H1 (cell line): Measurements from ENCODE around the gene LDLRAD3. TPM values are rescaled to one million over a fixed set of nuclear protein-coding genes. Genes with fewer than 3 reads are reported as not detected.
"Not testable (repeated sequence)": the region's sequence is repeated elsewhere in the genome, so short reads cannot be mapped to it uniquely, and the experiment has no call there.

ENCODE experiments used
- CTCF ChIA-PET: fragments of 300-600 bp; sonication (Branson Sonifier 250); formaldehyde crosslinking; loops from one replicate; lab custom pipeline; 2021; ENCODE audit not compliant: partially characterized antibody; lab: Charles Lee
- POLR2A ChIA-PET: fragments of 300-600 bp; sonication (Branson Sonifier 250); formaldehyde crosslinking; loops from one replicate; lab custom pipeline; 2021; ENCODE audit warnings: inconsistent platforms; ENCODE audit not compliant: partially characterized antibody; lab: Charles Lee
- DNase-seq, 2 experiments: peaks; one replicate each; pipeline versions ENCODE4 v3.0.0 to v3.0.0-alpha.2; 2010 to 2022; ENCODE audit warnings: low spot score in 2 of 2, low read depth in 1 of 2, mixed read lengths in 1 of 2
- FAIRE-seq: peaks from 2 replicates; lab custom pipeline; 2011; peaks lifted over from hg19 to GRCh38; lab: Jason Lieb, UNC
- H2AFZ ChIP-seq: 2 replicates; pipeline ENCODE4 v1.8.1; 2012; ENCODE audit warnings: low read length, inconsistent platforms
- H2AK5ac ChIP-seq: 2 replicates; pipeline ENCODE4 v1.6.1; 2013; ENCODE audit warnings: low read depth, low read length
- H2BK120ac ChIP-seq: replicated peaks from 2 replicates; pipeline ENCODE3; 2013; ENCODE audit warnings: low read depth, low read length, inconsistent platforms
- H2BK12ac ChIP-seq: 2 replicates; pipeline ENCODE4 v1.6.1; 2013; ENCODE audit warnings: low read depth, low read length
- H2BK15ac ChIP-seq: 2 replicates; pipeline ENCODE4 v1.6.1; 2013; ENCODE audit warnings: low read length
- H2BK20ac ChIP-seq: 2 replicates; pipeline ENCODE4 v1.6.1; 2013; ENCODE audit warnings: low read length
- H2BK5ac ChIP-seq: 2 replicates; pipeline ENCODE4 v1.6.1; 2013; ENCODE audit warnings: low read depth, low read length
- H3K14ac ChIP-seq: 2 replicates; pipeline ENCODE4 v1.6.1; 2013; ENCODE audit warnings: inconsistent platforms; ENCODE audit not compliant: insufficient read length
- H3K18ac ChIP-seq: 2 replicates; pipeline ENCODE4 v1.6.1; 2013; ENCODE audit warnings: low read length; ENCODE audit errors: extremely low read depth
- H3K23ac ChIP-seq: 2 replicates; pipeline ENCODE4 v1.6.1; 2013; ENCODE audit warnings: inconsistent platforms; ENCODE audit not compliant: insufficient read length
- H3K23me2 ChIP-seq: 2 replicates; pipeline ENCODE4 v1.6.1; 2013; ENCODE audit warnings: low read depth, low read length
- H3K27ac ChIP-seq: 2 replicates; pipeline ENCODE4 v1.6.1; 2011; ENCODE audit warnings: low read depth, low read length, inconsistent platforms
- H3K27me3 ChIP-seq, 4 experiments: replicated peaks in 1 of 4; 1 replicate in 1 of 4; 2 replicates in 3 of 4; pipeline versions ENCODE4 v1.6.1 to v1.8.1; 2011 to 2013; ENCODE audit warnings: low read length in 3 of 4, mild to moderate bottlenecking in 3 of 4, inconsistent platforms in 2 of 4, mixed read lengths in 2 of 4, moderate library complexity in 1 of 4; ENCODE audit not compliant: control insufficient read depth in 3 of 4, insufficient read depth in 3 of 4; ENCODE audit errors: extremely low read depth in 1 of 4
- H3K36me3 ChIP-seq, 4 experiments: 2 replicates each; pipeline versions ENCODE4 v1.6.1 to v1.8.1; 2011 to 2013; ENCODE audit warnings: mild to moderate bottlenecking in 4 of 4, low read length in 3 of 4, moderate library complexity in 2 of 4, control low read depth in 1 of 4, inconsistent platforms in 1 of 4; ENCODE audit not compliant: insufficient read depth in 4 of 4, control insufficient read depth in 2 of 4
- H3K4ac ChIP-seq: replicated peaks from 2 replicates; pipeline ENCODE3; 2013; ENCODE audit warnings: low read length, low read depth, mixed read lengths, inconsistent platforms; ENCODE audit not compliant: insufficient read length
- H3K4me1 ChIP-seq, 4 experiments: replicated peaks in 1 of 4; 1 replicate in 1 of 4; 2 replicates in 3 of 4; pipeline versions ENCODE4 v1.6.1 to v1.8.1; 2011 to 2013; ENCODE audit warnings: low read length in 3 of 4, inconsistent platforms in 2 of 4, mixed read lengths in 1 of 4; ENCODE audit not compliant: insufficient read depth in 4 of 4, control insufficient read depth in 3 of 4
- H3K4me2 ChIP-seq, 2 experiments: 2 replicates each; pipeline versions ENCODE4 v1.6.1 to v1.8.1; 2011 to 2013; ENCODE audit warnings: low read depth in 2 of 2, low read length in 2 of 2, control low read depth in 1 of 2, inconsistent platforms in 1 of 2, mild to moderate bottlenecking in 1 of 2; ENCODE audit not compliant: insufficient read depth in 1 of 2
- H3K4me3 ChIP-seq, 4 experiments: fragments of 200-600, 300-600 bp in 1 of 4; sonication (generic), shearing (Covaris generic), sonication (Bioruptor Twin) in 1 of 4; 2 replicates each; pipeline versions ENCODE4 v1.5.1 to v1.8.1; 2011 to 2016; ENCODE audit warnings: low read length in 4 of 4, low read depth in 3 of 4, control low read depth in 2 of 4, inconsistent platforms in 2 of 4, mild to moderate bottlenecking in 2 of 4, mixed read lengths in 1 of 4, moderate library complexity in 1 of 4; ENCODE audit not compliant: insufficient read depth in 2 of 4; ENCODE audit errors: extremely low read depth in 1 of 4
- H3K56ac ChIP-seq: replicated peaks from 2 replicates; pipeline ENCODE3; 2013; ENCODE audit warnings: low read depth, mild to moderate bottlenecking, mixed read lengths, low read length, inconsistent platforms; ENCODE audit not compliant: insufficient read length
- H3K79me1 ChIP-seq: 2 replicates; pipeline ENCODE4 v1.6.1; 2013; ENCODE audit warnings: low read depth, low read length, control low read depth
- H3K79me2 ChIP-seq, 2 experiments: 2 replicates each; pipeline versions ENCODE4 v1.6.1 to v1.8.1; 2012 to 2013; ENCODE audit warnings: low read length in 2 of 2, mild to moderate bottlenecking in 2 of 2, inconsistent platforms in 1 of 2; ENCODE audit not compliant: insufficient read depth in 2 of 2, control insufficient read depth in 1 of 2
- H3K9ac ChIP-seq, 4 experiments: replicated peaks in 1 of 4; 1 replicate in 1 of 4; 2 replicates in 3 of 4; pipeline versions ENCODE4 v1.6.1 to v1.8.1; 2011 to 2013; ENCODE audit warnings: low read depth in 3 of 4, low read length in 3 of 4, control low read depth in 2 of 4, mild to moderate bottlenecking in 2 of 4, moderate library complexity in 2 of 4, inconsistent platforms in 1 of 4; ENCODE audit errors: extremely low read depth in 1 of 4
- H3K9me3 ChIP-seq, 2 experiments: 2 replicates each; pipeline versions ENCODE4 v1.6.1 to v1.8.1; 2012 to 2013; ENCODE audit warnings: mild to moderate bottlenecking in 2 of 2, moderate library complexity in 2 of 2, control low read depth in 1 of 2, inconsistent platforms in 1 of 2, low read depth in 1 of 2, low read length in 1 of 2, mixed read lengths in 1 of 2; ENCODE audit not compliant: insufficient read depth in 2 of 2
- H4K20me1 ChIP-seq, 2 experiments: replicated peaks in 1 of 2; 2 replicates each; pipeline versions ENCODE3 to v1.8.1; 2011 to 2013; ENCODE audit warnings: inconsistent platforms in 2 of 2, low read length in 2 of 2, mild to moderate bottlenecking in 1 of 2; ENCODE audit not compliant: insufficient read depth in 2 of 2, control insufficient read depth in 1 of 2
- H4K5ac ChIP-seq: 2 replicates; pipeline ENCODE4 v1.6.1; 2013; ENCODE audit warnings: low read length, low read depth, mixed read lengths, inconsistent platforms; ENCODE audit not compliant: insufficient read length
- H4K8ac ChIP-seq: 2 replicates; pipeline ENCODE4 v1.8.0; 2013; ENCODE audit warnings: mild to moderate bottlenecking, moderate library complexity, low read length, inconsistent platforms; ENCODE audit not compliant: insufficient read depth; ENCODE audit errors: extremely low read depth
- H4K91ac ChIP-seq: replicated peaks from 2 replicates; pipeline ENCODE3; 2013; ENCODE audit warnings: low read length, mixed read lengths, inconsistent platforms; ENCODE audit not compliant: insufficient read length
- WGBS, 2 experiments: shearing (Covaris generic) in 1 of 2; methylation state at CpG; one replicate each; pipeline versions ENCODE4 v1.1.6 to v1.1.7; 2013 to 2015; ENCODE audit warnings: low lambda C conversion rate in 2 of 2, mixed read lengths in 2 of 2, inconsistent platforms in 1 of 2, low coverage in 1 of 2, missing lambda C conversion rate in 1 of 2; ENCODE audit not compliant: insufficient replicate concordance in 2 of 2, insufficient coverage in 1 of 2, insufficient read length in 1 of 2; ENCODE audit errors: extremely low coverage in 1 of 2, missing lambda C conversion rate in 1 of 2; 5-methylcytosine and 5-hydroxymethylcytosine counted together
- polyA plus RNA-seq, 7 experiments: library from polyadenylated mRNA; depleted of rRNA in 3 of 7; stranded (reverse) in 5 of 7; unstranded in 2 of 7; fragments of >200 nt in 5 of 7; fragments of 200-250 nt in 2 of 7; gene quantifications; 1 replicate in 5 of 7; 2 replicates in 1 of 7; 4 replicates in 1 of 7; pipeline versions ENCODE4 v1.2.1 to v1.2.3, GENCODE V29; 2011 to 2013; ENCODE audit warnings: missing spikeins in 2 of 7, mixed read lengths in 2 of 7
- total RNA-seq: library from RNA; stranded (reverse); fragmentation: NEBNext Ultra II Directional; extraction: Animal tissue kit (Norgen Biotek cat#: 25700); gene quantifications from 2 replicates; pipeline ENCODE4 v1.2.1, GENCODE V29; 2021

Gene LDLRAD3
- total and polyA plus RNA-seq, 2 of the 8 experiments (the other 6 are each of a cell fraction or from before 2014, with no cell fraction given), result 18.6 to 22.8 TPM

DNA sequence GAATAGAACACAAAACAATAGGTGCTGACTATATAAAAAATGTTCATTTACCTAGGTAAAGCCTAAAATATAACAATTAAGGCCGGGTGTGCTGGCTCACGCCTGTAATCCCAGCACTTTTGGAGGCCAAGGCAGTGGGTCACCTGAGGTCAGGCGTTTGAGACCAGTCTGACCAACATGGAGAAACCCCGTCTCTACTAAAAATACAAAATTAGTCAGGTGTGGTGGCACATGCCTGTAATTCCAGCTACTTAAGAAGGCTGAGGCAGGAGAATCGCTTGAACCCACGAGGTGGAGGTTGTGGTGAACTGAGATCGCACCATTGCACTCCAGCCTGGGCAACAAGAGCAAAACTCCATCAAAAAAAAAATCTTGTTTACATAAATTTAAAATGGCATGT is 31.4 kb upstream of the LDLRAD3 start:
- H2AFZ ChIP-seq, FAIRE-seq, CTCF ChIA-PET: not testable (repeated sequence)

More for the DNA sequence above, 31.4 kb upstream of the LDLRAD3 start:
- H3K23ac ChIP-seq, H2BK20ac ChIP-seq, H4K8ac ChIP-seq, H3K79me1 ChIP-seq, POLR2A ChIA-PET, H3K56ac ChIP-seq, H3K27me3 ChIP-seq, H4K5ac ChIP-seq, H2BK5ac ChIP-seq, H3K9me3 ChIP-seq, H2BK15ac ChIP-seq, DNase-seq, H3K18ac ChIP-seq, H3K4me1 ChIP-seq, H3K36me3 ChIP-seq, H3K23me2 ChIP-seq, H2AK5ac ChIP-seq, H2BK120ac ChIP-seq, H4K20me1 ChIP-seq, H4K91ac ChIP-seq, H3K27ac ChIP-seq, H3K4me3 ChIP-seq, H3K4ac ChIP-seq, H2BK12ac ChIP-seq, H3K9ac ChIP-seq, H3K79me2 ChIP-seq, H3K4me2 ChIP-seq, H3K14ac ChIP-seq: not testable (repeated sequence)
- 83% methylated on average over 7 of the region's 7 CpGs; no CpG with 5 or more reads in 1 of the 2 experiments for WGBS, 2 experiments
